Activated CD4-positive, CD25-positive, alpha-beta regulatory T cell treated with anti-CD3 and anti-CD28 coated beads, Interleukin-2, amount 50 U/mL, for 16 hours (primary cell): ENCODE data around the gene PPP1CA.

ENCODE experiments used
- DNase-seq: peaks from one replicate; pipeline ENCODE4 v3.0.0-alpha.2; 2020; ENCODE audit warnings: low read depth, low spot score

PPP1CA gene

GRCh38 chr11:67401495-67402191, at the start of gene PPP1CA:
TSS of gene PPP1CA (minus strand) at chr11:67401858. CDS start at chr11:67401782, 76 bp downstream.
- DNase-seq = peak; percentile 81

- DNase-seq = no peak
These were observed 49.4 kb upstream of the PPP1CA start for GRCh38 chr11:67450796-67451657.

- no peak for DNase-seq
These were observed 47.6 kb upstream of the PPP1CA start for GRCh38 chr11:67449116-67449844.

GRCh38 chr11:67448220-67448609, 46.6 kb upstream of the PPP1CA start:
- DNase-seq = no peak

GRCh38 chr11:67445515-67445914, 43.9 kb upstream of the PPP1CA start:
- no peak for DNase-seq

- no peak for DNase-seq
These were observed 41.1 kb upstream of the PPP1CA start for GRCh38 chr11:67442504-67443404.

GRCh38 chr11:67441731-67442351, 40.2 kb upstream of the PPP1CA start:
- no peak for DNase-seq

- no peak for DNase-seq
These were observed 39.5 kb upstream of the PPP1CA start for GRCh38 chr11:67441098-67441563.

- no peak for DNase-seq
These were observed 38.8 kb upstream of the PPP1CA start for GRCh38 chr11:67440229-67441097.

GRCh38 chr11:67439321-67440228, 37.9 kb upstream of the PPP1CA start:
- no peak for DNase-seq

GRCh38 chr11:67438158-67438902, 36.7 kb upstream of the PPP1CA start:
- peak; percentile 45 for DNase-seq

GRCh38 chr11:67437809-67438157, 36.1 kb upstream of the PPP1CA start:
- no peak for DNase-seq

- no peak for DNase-seq
These were observed 35.6 kb upstream of the PPP1CA start, which contains the start of gene PTPRCAP for GRCh38 chr11:67437082-67437808. TSS of gene PTPRCAP (minus strand) at chr11:67437682. CDS start at chr11:67437619, 63 bp downstream.

- no peak for DNase-seq
These were observed 34.9 kb upstream of the PPP1CA start for GRCh38 chr11:67436459-67437081.

- no peak for DNase-seq
These were observed 34.2 kb upstream of the PPP1CA start for GRCh38 chr11:67435727-67436458.
